GM11168 (cell line): ENCODE measurements around the gene CREB3L1.

ENCODE experiments used
- in situ Hi-C: fragments of 300-500 bp; cut with MboI; formaldehyde crosslinking; loops from one replicate; pipeline ENCODE4 v1.12.0; 2022; ENCODE audit warnings: low sequenced_read_pairs; ENCODE audit not compliant: unreplicated experiment

CREB3L1 gene

DNA sequence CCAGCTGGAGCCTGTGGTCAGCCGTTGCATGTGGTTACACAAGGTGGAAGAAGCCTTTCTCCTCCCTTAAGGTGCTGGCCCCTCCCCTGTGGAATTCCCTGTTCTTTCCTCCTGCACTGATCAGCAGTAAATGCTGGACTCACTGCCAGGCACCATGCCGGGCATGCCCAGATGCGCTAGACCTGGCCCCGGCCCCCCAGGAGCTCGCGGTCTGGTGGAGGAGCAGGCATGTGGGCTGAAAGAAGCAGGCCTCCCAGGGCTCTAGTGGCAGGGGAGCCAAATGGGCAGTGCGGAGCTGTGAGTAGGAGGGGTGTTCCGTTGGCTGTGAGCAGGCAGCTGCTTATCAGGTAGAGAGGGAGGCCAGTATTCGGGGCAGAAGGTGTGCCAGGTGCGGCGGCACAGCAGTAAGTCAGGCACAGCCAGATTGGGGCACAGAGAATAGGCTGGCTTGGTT is 80.0 kb downstream of the CREB3L1 start:
- in situ Hi-C loops = no loop called here

DNA sequence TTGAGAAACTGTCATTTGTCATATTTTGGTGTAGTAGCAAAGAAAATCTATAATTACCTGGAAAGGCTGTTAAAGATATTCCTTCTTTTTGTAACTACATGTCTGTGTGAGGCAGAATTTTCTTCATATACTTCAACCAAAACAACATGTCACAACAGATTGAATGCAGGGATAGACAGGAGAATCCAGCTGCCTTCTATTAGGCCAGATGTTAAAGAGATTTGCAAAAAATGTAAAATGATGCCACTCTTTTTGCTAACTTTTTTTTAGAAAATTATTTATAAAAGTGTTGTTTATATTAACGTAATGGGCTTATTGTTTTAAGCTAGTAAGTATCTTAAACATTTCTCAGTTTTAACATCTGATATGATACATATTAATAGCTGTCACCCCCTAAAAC is 82.5 kb downstream of the CREB3L1 start:
- in situ Hi-C loops = no loop called here

DNA sequence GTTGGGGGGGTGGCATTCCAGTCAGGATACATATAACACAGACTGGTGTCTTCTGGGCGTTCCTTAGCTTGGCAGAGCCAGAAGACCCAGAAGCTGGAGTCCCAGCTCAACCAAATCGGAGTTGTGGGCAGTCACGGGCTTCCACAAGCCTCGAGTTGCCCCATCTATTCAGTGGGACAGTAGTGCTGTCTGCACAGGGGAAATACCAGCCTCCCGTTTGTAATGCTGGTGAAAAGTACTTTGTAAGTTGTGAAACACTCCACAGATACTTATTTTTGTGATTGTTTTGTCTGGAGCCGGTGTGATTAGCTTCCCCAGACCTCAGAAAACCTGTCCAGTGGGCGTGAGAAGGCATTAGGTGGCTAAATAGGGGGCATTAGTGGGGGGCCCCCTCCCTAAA is 83.4 kb downstream of the CREB3L1 start:
- in situ Hi-C loops = no loop called here

GRCh38 chr11:46361283-46362155 is 84.1 kb downstream of the CREB3L1 start:
- in situ Hi-C loops = no loop called here

DNA sequence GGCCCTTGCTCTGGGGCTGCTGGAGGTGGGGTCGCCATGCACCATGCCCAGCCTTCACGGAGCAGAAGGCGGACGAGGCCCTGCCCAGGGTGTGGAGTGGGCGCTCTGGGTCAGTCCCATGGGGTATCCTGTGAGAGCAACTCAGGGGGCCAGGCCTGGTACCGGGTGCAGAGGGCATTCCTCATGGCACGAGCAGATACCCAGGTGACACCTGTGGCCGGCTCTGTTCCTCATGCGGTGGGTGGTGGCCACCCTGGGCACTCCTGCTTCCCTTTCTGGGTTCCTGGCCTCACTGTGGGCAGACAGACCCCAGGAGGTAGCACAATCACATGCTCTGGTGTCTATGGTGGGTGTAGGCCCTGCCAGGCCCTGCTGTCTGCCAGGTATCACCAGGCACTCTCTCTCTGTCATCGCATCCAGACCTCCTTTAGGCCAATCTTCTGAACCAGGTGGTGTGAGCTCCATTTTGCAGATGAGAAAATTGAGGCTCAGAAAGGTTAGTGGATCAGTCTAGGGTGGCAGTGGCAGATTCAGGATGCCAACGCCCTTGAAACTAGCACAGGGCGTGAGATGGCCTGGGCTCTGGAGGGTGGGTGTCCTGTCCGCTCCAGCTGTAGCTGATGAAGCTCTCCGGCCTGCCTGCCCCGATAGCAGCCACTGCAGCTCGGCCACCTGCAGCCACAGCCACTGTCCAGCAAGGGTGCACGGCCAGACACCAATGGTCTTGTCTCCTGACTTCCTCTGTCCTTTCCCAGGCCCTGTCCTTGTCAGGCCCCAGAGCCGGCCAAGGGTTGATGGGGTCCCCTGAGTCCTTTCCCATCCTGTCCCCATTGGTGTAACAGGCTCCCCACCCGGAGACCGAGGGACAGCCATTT is 84.9 kb downstream of the CREB3L1 start:
- in situ Hi-C loops = no loop called here

- in situ Hi-C loops = no loop called here
These were observed 85.6 kb downstream of the CREB3L1 start for GRCh38 chr11:46363031-46363407.

DNA sequence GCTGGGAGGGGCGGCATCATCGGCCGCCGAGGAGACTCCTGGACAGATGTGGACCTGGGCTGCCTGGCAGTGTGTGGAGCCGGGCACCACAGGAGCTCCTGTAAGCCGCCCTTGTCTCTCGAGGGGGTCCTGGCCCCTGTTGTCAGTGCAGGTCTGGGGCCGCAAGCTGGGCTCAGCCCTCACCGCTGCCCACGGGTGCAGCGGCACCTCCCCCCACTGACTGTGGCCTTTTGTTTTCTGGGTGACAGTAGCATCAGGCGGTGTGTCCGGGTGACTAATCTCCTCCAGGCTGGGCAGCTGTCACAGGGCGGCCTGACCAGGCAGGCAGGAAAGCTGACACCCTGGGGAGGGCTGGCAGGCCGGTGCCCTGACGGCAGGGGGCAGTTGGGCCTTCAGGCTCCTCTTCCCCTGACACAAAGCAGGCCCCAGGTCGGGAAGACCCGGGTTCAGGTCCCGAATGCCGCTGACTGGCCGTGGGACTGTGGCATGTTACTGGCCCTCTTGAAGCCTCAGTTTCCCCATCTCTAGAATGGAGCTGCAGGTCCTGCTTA is 86.1 kb downstream of the CREB3L1 start:
- in situ Hi-C loops = no loop called here

GRCh38 chr11:46364056-46364455 is 86.6 kb downstream of the CREB3L1 start:
- in situ Hi-C loops = no loop called here

GRCh38 chr11:46364791-46365190 is 87.3 kb downstream of the CREB3L1 start:
- in situ Hi-C loops = no loop called here

GRCh38 chr11:46366260-46366659 is 88.8 kb downstream of the CREB3L1 start:
- in situ Hi-C loops = no loop called here

DNA sequence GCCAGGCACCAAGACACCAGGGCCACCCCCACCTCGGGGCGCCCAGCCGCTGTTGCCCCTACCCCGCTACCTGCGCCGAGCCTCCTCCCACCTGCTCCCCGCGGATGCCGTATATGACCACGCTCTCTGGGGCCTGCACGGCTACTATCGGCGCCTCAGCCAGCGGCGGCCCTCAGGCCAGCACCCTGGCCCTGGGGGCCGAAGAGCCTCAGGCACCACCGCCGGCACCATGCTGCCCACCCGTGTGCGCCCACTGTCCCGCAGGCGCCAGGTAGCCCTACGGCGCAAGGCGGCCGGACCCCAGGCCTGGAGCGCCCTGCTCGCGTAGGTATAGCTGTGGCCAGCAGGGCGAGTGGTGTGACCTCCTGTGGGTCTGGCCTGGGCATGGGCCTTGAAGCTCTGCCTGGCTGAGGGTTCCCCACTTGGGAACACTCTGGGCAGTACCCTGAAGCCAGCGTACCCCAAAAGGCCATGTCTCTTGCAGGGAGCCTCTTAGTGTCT is 89.2 kb downstream of the CREB3L1 start:
- in situ Hi-C loops = no loop called here

GRCh38 chr11:46367244-46367915 is 89.9 kb downstream of the CREB3L1 start:
- in situ Hi-C loops = no loop called here

DNA sequence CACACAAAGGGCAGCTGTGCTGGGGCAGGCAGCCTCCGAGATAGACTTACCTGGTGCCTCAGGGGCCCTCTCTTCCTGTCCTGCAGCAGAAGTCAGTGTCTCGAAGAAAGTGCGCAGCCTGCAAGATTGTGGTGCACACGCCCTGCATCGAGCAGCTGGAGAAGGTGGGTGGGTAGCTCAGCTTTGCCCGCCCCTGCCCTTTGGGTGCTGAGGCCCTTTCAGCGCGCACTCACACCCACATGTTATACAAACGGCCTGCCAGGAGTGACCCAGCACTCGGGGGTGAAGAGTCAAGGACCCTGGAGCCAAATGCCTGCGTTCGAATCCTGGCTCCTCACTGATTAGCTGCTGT is 90.4 kb downstream of the CREB3L1 start:
- in situ Hi-C loops = no loop called here

GRCh38 chr11:46369458-46370152 is 92.1 kb downstream of the CREB3L1 start:
- in situ Hi-C loops = loop anchor here (10.0 kb wide), 1 partner anchor 155 kb away; no protein-coding TSS in a partner anchor

GRCh38 chr11:46370253-46370652 is 92.8 kb downstream of the CREB3L1 start:
- in situ Hi-C loops = loop anchor here (10.0 kb wide), 1 partner anchor 155 kb away; no protein-coding TSS in a partner anchor
